Measurements from ENCODE around the gene TACC3.

Gene TACC3

GRCh38 chr4:1793940-1794808 is 72.9 kb downstream of the TACC3 start:
- DNase-seq (ENCODE audit: low read depth in 2 of 2), result no peak
